Activated naive CD8-positive, alpha-beta T cell (primary cell): ENCODE measurements around the gene FILIP1L.

Source experiments
- H3K27ac Mint-ChIP-seq: one replicate; pipeline ENCODE4 v1.8.0; 2021; ENCODE audit warnings: mixed read lengths
- H3K27me3 Mint-ChIP-seq: one replicate; pipeline ENCODE4 v1.8.0; 2021; ENCODE audit warnings: mixed read lengths
- H3K36me3 Mint-ChIP-seq: one replicate; pipeline ENCODE4 v1.8.0; 2021; ENCODE audit warnings: mixed read lengths
- H3K4me1 Mint-ChIP-seq: one replicate; pipeline ENCODE4 v1.8.0; 2021; ENCODE audit warnings: low read depth, mixed read lengths
- H3K4me3 Mint-ChIP-seq: one replicate; pipeline ENCODE4 v1.8.0; 2021; ENCODE audit warnings: mild to moderate bottlenecking, mixed read lengths
- H3K9me3 Mint-ChIP-seq: one replicate; pipeline ENCODE4 v1.8.0; 2021; ENCODE audit warnings: low read depth, mixed read lengths

Gene FILIP1L

DNA sequence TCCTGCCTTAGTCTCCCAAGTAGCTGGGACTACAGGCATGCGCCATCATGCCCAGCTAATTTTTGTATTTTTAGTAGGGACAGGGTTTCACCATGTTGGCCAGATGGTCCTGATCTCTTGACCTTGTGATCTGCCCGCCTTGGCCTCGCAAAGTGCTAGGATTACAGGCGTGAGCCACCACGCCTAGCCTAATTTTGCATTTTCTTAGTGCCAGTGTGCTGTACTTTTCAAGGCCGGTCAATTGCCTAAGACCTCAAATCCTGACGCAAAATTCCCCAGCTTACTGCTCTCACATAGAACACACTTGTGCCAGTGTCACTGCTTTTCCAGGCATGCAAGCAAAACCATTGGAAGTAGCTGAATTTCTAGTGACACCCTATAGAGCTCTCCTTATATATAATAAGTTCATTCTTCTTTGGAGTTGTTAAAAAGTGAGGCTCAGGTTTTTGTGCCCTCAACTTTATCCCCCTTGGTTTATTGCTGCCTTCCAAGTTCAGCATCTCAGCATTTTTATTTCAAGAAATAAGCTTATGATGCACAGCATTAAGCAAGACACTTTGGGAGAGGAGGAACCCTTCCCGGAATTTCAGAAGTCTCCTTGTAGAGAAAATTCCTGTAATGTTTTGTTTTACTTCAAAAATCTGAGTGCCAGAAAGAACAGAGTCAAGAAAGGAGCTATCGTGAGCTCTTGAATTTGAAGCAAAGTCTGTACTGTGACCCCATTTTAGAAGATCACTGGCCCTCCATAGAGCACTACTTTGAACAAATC lies 93.2 kb downstream of the FILIP1L start:
- Mint-ChIP-seq H3K36me3 (peaks cover 20% of the 10 kb centered on the region), H3K27ac (no peak overlapping the region), H3K4me1 (peaks cover 5% of the 10 kb centered on the region)

GRCh38 chr3:100019719-100020118 lies 94.6 kb downstream of the FILIP1L start:
- H3K9me3 Mint-ChIP-seq: no peaks in the 10 kb centered on the region
- H3K4me3 Mint-ChIP-seq: no peak overlapping the region
- H3K27me3 Mint-ChIP-seq: no peaks in the 10 kb centered on the region
- peaks cover 23% of the 10 kb centered on the region for H3K36me3 Mint-ChIP-seq
- H3K27ac Mint-ChIP-seq: no peak overlapping the region
- H3K4me1 Mint-ChIP-seq: peaks cover 5% of the 10 kb centered on the region

More for the DNA sequence above, 93.2 kb downstream of the FILIP1L start:
- H3K9me3 Mint-ChIP-seq: no peaks in the 10 kb centered on the region
- no peak overlapping the region for H3K4me3 Mint-ChIP-seq
- no peaks in the 10 kb centered on the region for H3K27me3 Mint-ChIP-seq

DNA sequence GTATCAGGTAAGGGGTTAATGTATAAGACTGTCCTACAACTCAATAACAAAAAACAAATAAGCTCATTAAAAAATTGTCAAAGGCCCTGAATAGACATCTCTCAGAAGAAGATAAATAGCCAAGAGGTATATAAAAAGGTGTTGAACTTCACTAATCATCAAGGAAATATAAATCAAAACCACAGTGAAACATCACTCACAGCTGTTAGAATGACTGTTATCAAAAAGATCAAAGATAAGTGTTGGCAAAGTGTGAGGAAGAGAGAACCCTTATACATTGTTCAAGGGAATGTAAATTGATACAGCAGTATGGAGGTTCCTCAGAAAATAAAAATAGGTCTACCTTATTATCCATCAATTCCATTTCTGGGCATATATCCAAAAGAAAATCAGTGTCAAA lies 95.5 kb downstream of the FILIP1L start:
- Mint-ChIP-seq H3K27ac (no peak overlapping the region), H3K9me3 (no peaks in the 10 kb centered on the region), H3K4me1 (peaks cover 7% of the 10 kb centered on the region), H3K27me3 (no peaks in the 10 kb centered on the region), H3K4me3 (no peak overlapping the region), H3K36me3 (peaks cover 19% of the 10 kb centered on the region)

GRCh38 chr3:100010087-100010417 lies 104.2 kb downstream of the FILIP1L start:
- Mint-ChIP-seq H3K9me3 (no peaks in the 10 kb centered on the region), H3K4me3 (no peak overlapping the region), H3K27me3 (no peaks in the 10 kb centered on the region), H3K36me3 (peaks cover 16% of the 10 kb centered on the region), H3K4me1 (peaks cover 2% of the 10 kb centered on the region), H3K27ac (no peak overlapping the region)

DNA sequence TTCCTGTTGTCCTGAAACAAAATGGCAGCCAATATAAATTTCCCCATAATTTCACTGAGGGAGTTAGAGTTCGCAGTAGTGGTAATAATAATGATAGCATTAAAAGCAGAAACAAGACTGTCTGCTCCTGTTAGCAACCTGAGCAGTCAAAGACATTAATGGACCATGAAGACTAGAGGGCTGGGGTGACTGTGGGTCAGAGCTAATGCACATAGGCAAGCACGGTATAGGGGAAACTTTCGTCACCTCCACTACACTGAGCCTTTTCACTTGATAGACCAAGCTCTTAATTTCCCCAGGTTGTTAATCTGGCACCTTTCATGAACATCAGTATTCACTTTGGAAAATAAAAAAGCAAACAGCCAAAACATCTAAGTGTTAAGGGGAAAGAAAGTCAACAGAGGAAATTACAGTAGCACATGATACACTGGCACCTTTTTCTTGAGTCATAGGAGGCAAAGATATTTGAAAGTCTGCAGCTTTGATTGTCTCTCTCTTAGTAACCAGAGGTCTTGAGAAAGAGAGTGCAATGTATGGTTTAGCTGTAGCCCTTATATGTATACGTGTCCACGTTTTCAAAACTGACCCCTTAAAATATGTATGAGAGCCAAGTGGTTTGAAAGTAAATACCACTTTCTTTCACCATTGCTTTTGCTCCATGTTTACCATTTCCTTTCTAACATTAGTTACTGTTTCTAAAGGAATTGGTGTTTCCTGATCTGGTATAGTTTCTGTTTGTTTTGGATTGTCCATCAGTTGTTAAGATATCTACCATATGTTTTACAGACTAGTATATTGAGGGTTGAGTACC lies 104.8 kb downstream of the FILIP1L start:
- Mint-ChIP-seq H3K4me3 (no peak overlapping the region), H3K9me3 (no peaks in the 10 kb centered on the region), H3K4me1 (peaks cover 2% of the 10 kb centered on the region), H3K36me3 (peaks cover 16% of the 10 kb centered on the region), H3K27ac (no peak overlapping the region), H3K27me3 (no peaks in the 10 kb centered on the region)

DNA sequence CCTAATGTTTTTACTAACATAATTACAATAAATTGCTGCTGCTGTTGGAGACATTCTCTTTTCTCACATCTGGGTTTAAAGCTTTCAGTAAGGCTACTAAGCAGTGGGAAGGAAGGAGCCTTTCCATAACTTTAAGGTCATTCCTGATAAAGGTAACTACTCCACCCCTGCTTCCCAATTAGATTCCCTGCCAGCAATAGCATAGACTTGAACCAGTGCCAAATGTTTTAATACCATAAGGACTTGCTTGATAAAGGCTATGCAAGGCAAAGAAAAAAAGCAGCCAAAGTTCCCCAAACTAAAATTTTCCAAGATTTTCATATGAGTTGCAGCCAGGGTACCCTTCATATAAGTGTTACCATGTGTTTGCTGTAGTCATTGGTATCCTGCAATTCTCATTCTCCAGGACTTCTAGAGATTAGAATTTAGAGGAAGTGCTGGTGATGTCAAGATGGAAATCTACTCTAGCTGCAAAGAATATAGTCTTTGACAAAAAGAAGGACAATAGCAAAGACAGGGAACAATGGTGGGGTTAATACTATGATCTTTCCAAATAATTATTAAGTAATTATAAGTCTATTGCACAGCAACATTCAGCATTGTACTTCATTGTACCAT lies 106.1 kb downstream of the FILIP1L start:
- no peaks in the 10 kb centered on the region for H3K27me3 Mint-ChIP-seq
- peaks cover 3% of the 10 kb centered on the region for H3K4me1 Mint-ChIP-seq
- H3K9me3 Mint-ChIP-seq: no peaks in the 10 kb centered on the region
- H3K4me3 Mint-ChIP-seq: no peak overlapping the region
- H3K27ac Mint-ChIP-seq: no peak overlapping the region
- H3K36me3 Mint-ChIP-seq: peaks cover 18% of the 10 kb centered on the region

DNA sequence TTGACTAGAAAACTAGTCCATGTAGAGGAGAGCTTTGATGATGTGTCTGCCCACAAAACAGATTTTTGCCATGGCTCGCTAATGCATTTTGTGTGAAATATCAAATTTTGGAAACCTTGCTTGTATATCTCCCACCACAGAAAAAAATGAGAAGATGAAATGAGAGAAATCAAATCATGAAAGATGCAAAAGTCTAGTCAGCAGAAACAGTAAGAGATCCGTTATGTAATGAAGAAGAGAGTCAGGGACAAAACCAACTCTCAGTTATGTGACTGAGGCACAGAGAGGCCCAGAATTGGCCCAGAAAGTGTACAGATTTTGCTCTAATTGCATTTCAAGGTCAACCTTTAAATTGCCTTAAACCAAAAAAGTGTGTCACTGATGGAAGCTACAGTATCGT lies 107.0 kb downstream of the FILIP1L start:
- Mint-ChIP-seq H3K27me3 (no peaks in the 10 kb centered on the region), H3K9me3 (no peaks in the 10 kb centered on the region), H3K4me1 (peaks cover 3% of the 10 kb centered on the region), H3K4me3 (no peak overlapping the region), H3K27ac (no peak overlapping the region), H3K36me3 (peaks cover 18% of the 10 kb centered on the region)

DNA sequence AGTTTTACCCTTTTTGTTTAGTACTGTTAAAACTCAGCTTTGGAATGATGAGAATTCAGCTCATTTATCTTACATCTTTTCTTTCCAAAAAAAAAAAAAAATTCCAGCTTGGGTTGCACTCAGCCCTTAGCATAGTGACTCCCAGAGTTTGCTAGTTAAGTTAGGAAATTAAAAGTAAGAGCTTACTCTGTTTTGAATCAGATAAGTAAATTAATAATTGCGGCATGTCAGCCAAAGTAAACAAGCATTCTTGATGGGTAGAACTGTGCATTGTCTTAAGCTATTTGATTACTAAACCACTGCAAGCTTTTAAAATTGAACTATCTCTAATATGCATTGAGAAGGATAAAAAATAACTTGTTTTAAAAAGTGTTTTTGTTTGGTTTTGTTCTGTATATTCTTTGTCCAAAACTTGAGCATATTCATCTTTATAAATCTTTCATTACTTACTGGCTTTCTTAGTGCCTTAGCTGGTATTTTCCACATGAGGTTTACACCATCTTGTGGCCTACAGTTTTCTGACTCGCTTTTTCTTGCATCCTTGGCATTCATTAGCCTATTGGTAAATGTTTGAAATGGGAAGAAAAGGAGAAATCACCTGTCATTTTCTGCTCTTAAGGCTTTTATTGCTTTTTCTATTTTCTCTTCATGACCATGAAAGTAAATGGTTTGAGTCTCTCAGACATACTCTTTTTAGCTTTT lies 107.6 kb downstream of the FILIP1L start:
- no peaks in the 10 kb centered on the region for H3K9me3 Mint-ChIP-seq
- H3K27ac Mint-ChIP-seq: no peak overlapping the region

GRCh38 chr3:100005665-100006393 lies 108.5 kb downstream of the FILIP1L start:
- H3K27me3 Mint-ChIP-seq: no peaks in the 10 kb centered on the region

More for the DNA sequence above, 107.6 kb downstream of the FILIP1L start:
- Mint-ChIP-seq H3K27me3 (no peaks in the 10 kb centered on the region), H3K36me3 (peaks cover 20% of the 10 kb centered on the region), H3K4me1 (peaks cover 3% of the 10 kb centered on the region), H3K4me3 (no peak overlapping the region)

DNA sequence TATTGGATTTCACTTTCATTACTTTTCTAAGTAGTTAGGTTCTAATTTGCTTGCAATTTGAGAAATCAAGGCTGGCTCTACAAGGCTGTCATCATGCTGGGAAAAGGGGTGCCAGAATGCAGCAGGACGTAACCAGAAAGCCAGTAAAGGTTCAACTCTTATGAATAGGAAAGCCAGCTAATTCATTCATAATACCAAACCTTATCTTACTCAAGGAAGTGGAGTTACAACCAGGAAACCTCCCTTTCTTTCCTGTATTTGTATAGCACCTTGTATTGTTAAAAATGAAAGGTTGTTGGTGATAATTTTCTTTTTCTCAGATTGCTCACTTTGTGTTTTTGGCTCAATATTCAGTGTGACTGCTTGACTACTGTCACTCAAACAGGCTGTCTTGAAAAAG lies 109.4 kb downstream of the FILIP1L start:
- Mint-ChIP-seq H3K4me1 (peaks cover 3% of the 10 kb centered on the region), H3K9me3 (no peaks in the 10 kb centered on the region), H3K4me3 (no peak overlapping the region), H3K27ac (no peak overlapping the region), H3K27me3 (no peaks in the 10 kb centered on the region), H3K36me3 (peaks cover 9% of the 10 kb centered on the region)

More at GRCh38 chr3:100005665-100006393, 108.5 kb downstream of the FILIP1L start:
- H3K9me3 Mint-ChIP-seq: no peaks in the 10 kb centered on the region
- H3K27ac Mint-ChIP-seq: no peak overlapping the region
- H3K36me3 Mint-ChIP-seq: peaks cover 13% of the 10 kb centered on the region
- peaks cover 3% of the 10 kb centered on the region for H3K4me1 Mint-ChIP-seq
- H3K4me3 Mint-ChIP-seq: no peak overlapping the region

- Mint-ChIP-seq H3K4me1 (peaks cover 3% of the 10 kb centered on the region), H3K9me3 (no peaks in the 10 kb centered on the region), H3K27me3 (no peaks in the 10 kb centered on the region), H3K4me3 (no peak overlapping the region), H3K27ac (peak overlapping the region; percentile 5), H3K36me3 (peaks cover 14% of the 10 kb centered on the region)
Measured at GRCh38 chr3:100003609-100004503, 110.4 kb downstream of the FILIP1L start.

DNA sequence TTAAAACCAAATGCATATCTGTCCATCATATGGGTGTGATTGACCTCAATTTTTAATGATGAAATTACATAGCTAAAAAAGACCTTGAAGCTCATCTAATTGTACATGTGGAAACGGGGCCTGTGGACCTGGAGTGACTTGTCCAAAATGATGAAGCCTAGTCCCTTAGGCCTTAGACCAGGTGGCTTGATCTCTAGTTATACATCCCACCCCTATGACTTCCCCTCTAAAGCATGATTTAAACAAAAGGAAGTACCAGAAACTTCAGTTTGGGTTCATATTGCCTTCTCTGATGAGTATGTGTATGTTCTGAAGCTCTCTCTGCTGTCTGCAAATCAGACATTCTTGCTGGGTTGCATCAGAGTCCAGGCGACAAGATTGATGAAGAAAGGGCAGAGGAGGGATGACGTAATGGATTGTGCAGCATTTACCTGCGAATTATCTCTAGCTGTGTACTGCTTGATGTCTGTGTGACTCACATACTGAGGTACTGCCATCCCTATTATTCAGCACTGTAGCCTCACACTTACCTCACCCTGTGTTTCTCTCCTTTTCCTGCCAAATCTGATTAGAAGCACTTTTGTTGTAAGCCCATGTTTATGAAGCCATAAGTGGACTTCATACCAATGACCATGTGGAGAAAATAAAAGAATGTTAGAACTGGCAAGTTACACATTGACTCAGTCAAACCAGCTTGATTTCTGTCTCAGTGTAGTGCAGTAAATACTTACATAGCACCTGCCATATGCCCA lies 111.5 kb downstream of the FILIP1L start:
- H3K4me3 Mint-ChIP-seq: no peak overlapping the region
- H3K36me3 Mint-ChIP-seq: peaks cover 18% of the 10 kb centered on the region
- H3K27me3 Mint-ChIP-seq: no peaks in the 10 kb centered on the region
- H3K9me3 Mint-ChIP-seq: no peaks in the 10 kb centered on the region
- no peak overlapping the region for H3K27ac Mint-ChIP-seq
- H3K4me1 Mint-ChIP-seq: peaks cover 3% of the 10 kb centered on the region
